Astrocyte (in vitro differentiated cells and primary cell): ENCODE measurements around the gene DNAJC18. TPM values are rescaled to one million over a fixed set of nuclear protein-coding genes. Genes with fewer than 3 reads are reported as not detected.

Experiments
- DNase-seq: peaks from one replicate; pipeline ENCODE4 v3.0.0-alpha.2; 2010; ENCODE audit warnings: low read depth
- FAIRE-seq: peaks from 2 replicates; lab custom pipeline; 2011; peaks lifted over from hg19 to GRCh38; lab: Jason Lieb, UNC
- H2AFZ ChIP-seq: 2 replicates; pipeline ENCODE4 v1.6.0; 2012; ENCODE audit warnings: low read depth, low read length, inconsistent platforms
- H3K27ac ChIP-seq: 2 replicates; pipeline ENCODE4 v1.5.1; 2011; ENCODE audit warnings: low read depth, low read length, inconsistent platforms
- H3K27me3 ChIP-seq: 2 replicates; pipeline ENCODE4 v1.6.0; 2011; ENCODE audit warnings: low read length, inconsistent platforms; ENCODE audit not compliant: insufficient read depth
- H3K36me3 ChIP-seq: 2 replicates; pipeline ENCODE4 v1.5.1; 2011; ENCODE audit warnings: low read length, inconsistent platforms; ENCODE audit not compliant: insufficient read depth
- H3K4me1 ChIP-seq: 2 replicates; pipeline ENCODE4 v1.5.1; 2011; ENCODE audit warnings: low read length, inconsistent platforms; ENCODE audit not compliant: insufficient read depth
- H3K4me2 ChIP-seq: 2 replicates; pipeline ENCODE4 v1.6.0; 2012; ENCODE audit warnings: low read length, inconsistent platforms
- H3K4me3 ChIP-seq: 2 replicates; pipeline ENCODE4 v1.5.1; 2011; ENCODE audit warnings: low read depth, mild to moderate bottlenecking, low read length, inconsistent platforms; ENCODE audit not compliant: insufficient read depth
- H3K79me2 ChIP-seq: 2 replicates; pipeline ENCODE4 v1.6.0; 2012; ENCODE audit warnings: mild to moderate bottlenecking, low read length, inconsistent platforms; ENCODE audit not compliant: insufficient read depth
- H3K9ac ChIP-seq: 2 replicates; pipeline ENCODE4 v1.6.0; 2012; ENCODE audit warnings: mild to moderate bottlenecking, low read length, inconsistent platforms
- H3K9me3 ChIP-seq: 2 replicates; pipeline ENCODE4 v1.5.1; 2012; ENCODE audit warnings: low read depth, mild to moderate bottlenecking, low read length, inconsistent platforms; ENCODE audit not compliant: insufficient read depth
- H4K20me1 ChIP-seq: 2 replicates; pipeline ENCODE4 v1.6.0; 2012; ENCODE audit warnings: low read length, inconsistent platforms; ENCODE audit not compliant: insufficient read depth
- H3K27ac Mint-ChIP-seq: one replicate; pipeline ENCODE4 v1.8.0; 2021; ENCODE audit warnings: mild to moderate bottlenecking, mixed read lengths; ENCODE audit not compliant: unreplicated experiment
- H3K27me3 Mint-ChIP-seq: one replicate; pipeline ENCODE4 v1.8.0; 2021; ENCODE audit warnings: low read depth, mixed read lengths; ENCODE audit not compliant: unreplicated experiment
- H3K36me3 Mint-ChIP-seq: one replicate; pipeline ENCODE4 v1.8.0; 2021; ENCODE audit warnings: low read depth, mixed read lengths; ENCODE audit not compliant: unreplicated experiment
- H3K4me1 Mint-ChIP-seq: one replicate; pipeline ENCODE4 v1.8.0; 2021; ENCODE audit warnings: low read depth, mixed read lengths; ENCODE audit not compliant: unreplicated experiment
- H3K4me3 Mint-ChIP-seq: one replicate; pipeline ENCODE4 v1.8.0; 2021; ENCODE audit warnings: mild to moderate bottlenecking, moderate library complexity, mixed read lengths; ENCODE audit not compliant: unreplicated experiment
- H3K9me3 Mint-ChIP-seq: one replicate; pipeline ENCODE4 v1.8.0; 2021; ENCODE audit warnings: mild to moderate bottlenecking, mixed read lengths; ENCODE audit not compliant: unreplicated experiment
- CTCF ChIP-seq: IDR thresholded peaks from 2 replicates; pipeline ENCODE4 v1.5.1; 2011; ENCODE audit warnings: low read depth, mild to moderate bottlenecking, inconsistent platforms, low read length, moderate library complexity; ENCODE audit not compliant: insufficient read depth
- EZH2 ChIP-seq: IDR thresholded peaks from 2 replicates; pipeline ENCODE4 v1.6.1; 2012; ENCODE audit warnings: mild to moderate bottlenecking, low read length, inconsistent platforms; ENCODE audit not compliant: insufficient read depth
- total RNA-seq: library from RNA; stranded (reverse); gene quantifications from 2 replicates; pipeline ENCODE4 v1.2.1, GENCODE V29; 2021

DNAJC18 gene
- total RNA-seq, 1 donor from 2014 or later, result 18.8 TPM

- H3K27me3 Mint-ChIP-seq, result peaks cover 9% of the 10 kb centered on the region
- Histone ChIP-seq H3K36me3 (peaks cover under 1% of the 10 kb centered on the region), H4K20me1 (no peaks in the 10 kb centered on the region), H3K79me2 (no peaks in the 10 kb centered on the region), H3K4me1 (peaks cover 44% of the 10 kb centered on the region), H3K4me2 (no peak overlapping the region), H3K9me3 (no peaks in the 10 kb centered on the region), H2AFZ (no peak overlapping the region), H3K27ac (no peak overlapping the region), H3K9ac (no peak overlapping the region), H3K4me3 (no peak overlapping the region), H3K27me3 (no peaks in the 10 kb centered on the region)
- no peaks in the 10 kb centered on the region for H3K36me3 Mint-ChIP-seq
- peaks cover 26% of the 10 kb centered on the region for H3K4me1 Mint-ChIP-seq
- H3K9me3 Mint-ChIP-seq, result no peaks in the 10 kb centered on the region
- TF ChIP-seq CTCF (no peak), EZH2 (no peak)
- H3K4me3 Mint-ChIP-seq, result no peak overlapping the region
- FAIRE-seq, result no peak
- no peak for DNase-seq
- H3K27ac Mint-ChIP-seq, result peak overlapping the region; percentile 26
Observed at GRCh38 chr5:139457241-139457640, 17.9 kb upstream of the DNAJC18 start.

- Histone ChIP-seq H3K4me2 (no peak overlapping the region), H4K20me1 (no peaks in the 10 kb centered on the region), H2AFZ (no peak overlapping the region), H3K79me2 (no peaks in the 10 kb centered on the region), H3K36me3 (peaks cover 5% of the 10 kb centered on the region), H3K27ac (no peak overlapping the region), H3K9me3 (no peaks in the 10 kb centered on the region), H3K4me1 (peaks cover 39% of the 10 kb centered on the region), H3K4me3 (no peak overlapping the region), H3K27me3 (no peaks in the 10 kb centered on the region), H3K9ac (no peak overlapping the region)
- FAIRE-seq, result no peak
- DNase-seq, result no peak
- peaks cover 21% of the 10 kb centered on the region for H3K4me1 Mint-ChIP-seq
- no peaks in the 10 kb centered on the region for H3K9me3 Mint-ChIP-seq
- H3K27ac Mint-ChIP-seq, result peak overlapping the region; percentile 26
- no peak for TF ChIP-seq EZH2
- TF ChIP-seq CTCF, result no peak
- peaks cover 9% of the 10 kb centered on the region for H3K27me3 Mint-ChIP-seq
- no peaks in the 10 kb centered on the region for H3K36me3 Mint-ChIP-seq
- H3K4me3 Mint-ChIP-seq, result no peak overlapping the region
Observed at GRCh38 chr5:139456776-139457175, 17.5 kb upstream of the DNAJC18 start.

DNA sequence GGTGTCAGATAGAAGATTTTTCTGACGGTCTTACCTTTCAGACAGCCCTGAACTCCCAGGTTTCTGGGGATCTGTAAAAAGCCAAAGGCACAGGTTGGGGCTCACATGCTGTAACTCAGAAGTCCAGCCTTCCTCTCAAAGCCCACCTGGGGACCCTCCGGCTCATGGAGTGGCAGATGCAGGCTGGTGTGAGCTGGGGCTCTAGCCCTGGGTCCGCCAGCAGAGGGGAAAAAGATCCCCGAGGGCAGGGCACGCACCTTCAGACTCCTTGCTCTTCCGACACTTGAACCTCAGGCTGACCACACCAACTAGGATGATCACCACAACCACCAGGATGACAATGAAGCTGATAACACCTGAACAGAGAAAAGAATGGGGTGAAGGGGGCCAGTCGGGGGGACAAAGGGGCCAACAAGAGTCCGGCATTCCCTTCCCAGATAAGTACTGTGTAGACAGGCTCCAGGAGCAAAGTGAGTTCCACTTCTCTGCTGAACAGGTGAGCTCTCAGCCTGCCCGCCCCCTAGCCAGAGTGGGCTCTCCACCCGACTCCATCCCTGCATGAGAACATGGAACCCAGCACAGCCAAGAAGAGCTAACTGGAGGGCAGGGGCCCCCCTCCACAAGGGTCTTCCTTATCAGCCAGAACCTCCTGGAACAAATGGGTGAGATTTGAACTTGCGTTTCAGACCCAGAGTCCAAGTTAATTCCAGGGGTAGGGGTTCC, 15.4 kb upstream of the DNAJC18 start:
- Histone ChIP-seq H4K20me1 (no peaks in the 10 kb centered on the region), H3K27ac (no peak overlapping the region), H3K36me3 (peaks cover 5% of the 10 kb centered on the region), H3K9me3 (no peaks in the 10 kb centered on the region), H3K4me1 (peaks cover 21% of the 10 kb centered on the region), H3K9ac (no peak overlapping the region), H3K79me2 (no peaks in the 10 kb centered on the region), H3K27me3 (no peaks in the 10 kb centered on the region), H2AFZ (no peak overlapping the region), H3K4me2 (no peak overlapping the region), H3K4me3 (no peak overlapping the region)
- no peaks in the 10 kb centered on the region for H3K36me3 Mint-ChIP-seq
- peaks cover 5% of the 10 kb centered on the region for H3K4me1 Mint-ChIP-seq
- peak overlapping the region; percentile 50 for H3K27ac Mint-ChIP-seq
- H3K4me3 Mint-ChIP-seq, result no peak overlapping the region
- TF ChIP-seq EZH2 (no peak), CTCF (no peak)
- no peak for FAIRE-seq
- no peak for DNase-seq
- peaks cover 9% of the 10 kb centered on the region for H3K27me3 Mint-ChIP-seq
- no peaks in the 10 kb centered on the region for H3K9me3 Mint-ChIP-seq
